T-helper 1 cell treated with Interleukin-12 subunit alpha and Interleukin-12 subunit beta and Interleukin-4 antibody, amounts not matched to agents 30 ng/mL and 1 ng/mL, for 36 hours (primary cell): ENCODE results near the gene ANKRD33. TPM values are rescaled to one million over a fixed set of nuclear protein-coding genes. Genes with fewer than 3 reads are reported as not detected.

Experiments used
- intact Hi-C: fragments of 100-400 bp; cut with micrococcal nuclease; formaldehyde crosslinking; loops from one replicate; pipeline ENCODE4 v1.15.1; 2024
- total RNA-seq: library from RNA; stranded (reverse); gene quantifications from 2 replicates; pipeline ENCODE4 v1.2.3, GENCODE V29; 2022

The ANKRD33 gene, protein sequence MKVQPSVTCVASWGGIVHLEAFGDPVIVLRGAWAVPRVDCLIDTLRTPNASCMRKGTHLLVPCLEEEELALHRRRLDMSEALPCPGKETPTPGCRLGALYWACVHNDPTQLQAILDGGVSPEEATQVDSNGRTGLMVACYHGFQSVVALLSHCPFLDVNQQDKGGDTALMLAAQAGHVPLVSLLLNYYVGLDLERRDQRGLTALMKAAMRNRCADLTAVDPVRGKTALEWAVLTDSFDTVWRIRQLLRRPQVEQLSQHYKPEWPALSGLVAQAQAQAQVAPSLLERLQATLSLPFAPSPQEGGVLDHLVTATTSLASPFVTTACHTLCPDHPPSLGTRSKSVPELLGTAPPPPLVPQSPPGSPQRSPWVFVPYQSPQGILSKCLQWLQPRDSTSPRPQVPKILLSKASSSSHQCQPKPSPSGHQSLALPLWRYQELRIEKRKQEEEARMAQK
- not detected in 2 replicates for total RNA-seq

GRCh38 chr12:51887476-51888315, at the start of gene ANKRD33:
Gene ANKRD33 (plus strand): TSS chr12:51888103. CDS start chr12:51888187, 84 bp downstream.
- intact Hi-C loops = loop anchor here (5.0 kb wide), 1 partner anchor 85 kb away; no protein-coding TSS in a partner anchor

DNA sequence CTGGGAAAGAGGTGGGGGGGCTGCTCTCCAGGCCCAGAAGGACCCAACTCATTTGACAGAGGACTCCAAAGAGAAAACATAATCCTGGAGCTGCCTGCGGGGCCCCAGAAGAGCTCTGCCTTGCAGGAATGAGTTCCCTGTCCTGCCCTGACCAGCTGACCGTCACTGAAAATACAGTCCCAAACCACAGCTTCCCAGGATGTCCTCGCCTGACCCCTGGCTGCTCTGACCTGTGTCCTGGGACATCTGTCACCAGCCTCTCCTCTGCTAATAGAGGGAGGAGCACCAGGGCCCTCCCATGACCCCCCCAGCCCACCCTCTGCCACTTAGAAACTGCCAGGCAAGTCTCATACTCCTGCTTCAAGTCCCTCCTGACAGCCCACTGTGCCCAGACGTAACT, 49.1 kb upstream of the ANKRD33 start:
- intact Hi-C loops = no loop called here

DNA sequence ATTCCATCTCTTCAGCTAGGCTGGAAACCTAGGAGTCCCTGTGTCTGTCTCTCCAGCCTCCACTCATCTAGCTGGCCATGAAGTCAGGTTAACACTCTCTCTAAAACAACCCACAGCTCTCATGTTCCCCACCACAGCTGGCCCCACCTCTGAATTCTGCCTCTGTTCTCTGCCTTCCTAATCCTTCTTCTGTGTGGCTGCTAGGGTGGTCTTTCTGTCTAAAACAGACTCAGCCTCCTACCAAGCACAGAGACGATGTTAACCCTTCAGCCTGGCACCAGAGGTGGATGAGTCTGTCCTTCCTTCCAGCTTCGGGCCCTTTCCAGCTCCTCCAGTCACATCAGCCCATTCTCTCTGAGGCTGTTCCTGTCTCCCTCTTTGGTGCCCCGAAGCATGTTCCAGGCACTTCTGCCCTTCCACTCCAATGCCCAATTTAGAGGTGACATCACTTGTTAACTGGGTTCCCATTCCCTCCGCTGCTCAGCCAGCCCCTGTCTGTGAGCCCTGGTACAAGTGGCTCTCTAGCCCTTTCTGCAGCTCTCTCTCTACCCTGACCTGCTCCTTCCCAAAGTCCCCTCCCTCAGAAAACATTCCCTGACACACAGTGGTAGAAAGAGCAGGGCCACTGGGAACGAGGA, 48.5 kb upstream of the ANKRD33 start:
- intact Hi-C loops = no loop called here

- intact Hi-C loops = no loop called here
Measured at GRCh38 chr12:51840966-51841365, 46.9 kb upstream of the ANKRD33 start.

- intact Hi-C loops = no loop called here
Measured at GRCh38 chr12:51841727-51842126, 46.2 kb upstream of the ANKRD33 start.

DNA sequence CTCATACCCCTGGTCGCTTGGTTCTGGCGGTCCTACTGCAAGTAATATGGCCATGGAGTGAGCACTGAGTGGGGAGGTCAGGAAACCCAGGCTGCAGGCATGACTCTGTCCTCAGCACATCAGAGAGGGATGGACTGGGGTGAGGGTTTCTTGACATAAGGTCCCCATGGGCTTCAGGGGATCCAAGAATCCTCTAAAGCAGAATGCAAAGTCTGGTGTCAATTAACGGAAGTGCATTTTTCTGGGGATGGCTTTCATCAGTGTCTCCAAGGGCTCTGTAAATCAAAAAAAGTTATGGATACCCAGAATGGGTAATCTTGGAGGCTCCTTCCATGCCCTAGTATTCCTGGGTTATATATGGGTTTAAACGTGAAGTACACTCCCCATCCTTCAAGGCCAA, 43.0 kb upstream of the ANKRD33 start:
- intact Hi-C loops = no loop called here

DNA sequence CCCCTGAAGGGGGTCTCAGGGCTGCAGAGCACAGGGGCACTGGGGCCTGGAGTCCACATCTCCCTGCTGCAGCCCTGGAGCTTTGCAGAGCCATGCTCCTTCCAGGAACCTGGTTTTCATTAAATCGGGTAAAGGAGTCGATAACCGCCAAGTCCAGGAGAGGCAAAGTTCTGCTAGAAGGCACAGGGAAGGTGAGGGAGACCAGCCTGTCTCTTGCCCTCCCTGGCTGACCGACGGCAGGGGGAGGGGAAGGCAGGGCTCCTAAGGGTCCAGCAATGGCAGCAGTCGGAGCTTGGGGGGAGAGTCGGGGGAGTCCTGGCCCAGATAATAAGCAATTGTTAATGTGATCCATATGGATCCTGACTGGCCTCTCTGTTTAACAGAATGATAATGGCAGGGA, 42.4 kb upstream of the ANKRD33 start:
- intact Hi-C loops = no loop called here

DNA sequence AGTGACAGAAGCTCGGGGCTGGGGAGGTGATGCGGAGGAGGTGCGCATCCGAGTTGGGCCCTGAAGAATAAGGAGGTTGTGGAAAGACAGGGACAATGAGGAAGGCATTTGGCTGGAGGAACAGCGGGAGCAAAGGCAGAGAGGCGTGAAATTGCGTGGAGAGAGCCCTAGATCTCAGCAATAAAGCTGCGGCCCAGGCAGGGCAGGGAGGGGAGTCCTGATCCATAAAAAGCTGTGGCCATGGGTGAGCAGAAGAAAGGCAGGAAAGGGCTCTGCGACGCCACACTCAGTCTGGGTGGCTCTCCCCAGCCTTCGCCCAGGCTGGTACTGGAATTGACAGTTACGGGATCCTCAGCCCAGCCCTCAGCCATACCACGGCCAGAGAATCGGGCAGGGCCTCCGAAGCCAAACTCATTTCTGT, 41.6 kb upstream of the ANKRD33 start:
- intact Hi-C loops = no loop called here

DNA sequence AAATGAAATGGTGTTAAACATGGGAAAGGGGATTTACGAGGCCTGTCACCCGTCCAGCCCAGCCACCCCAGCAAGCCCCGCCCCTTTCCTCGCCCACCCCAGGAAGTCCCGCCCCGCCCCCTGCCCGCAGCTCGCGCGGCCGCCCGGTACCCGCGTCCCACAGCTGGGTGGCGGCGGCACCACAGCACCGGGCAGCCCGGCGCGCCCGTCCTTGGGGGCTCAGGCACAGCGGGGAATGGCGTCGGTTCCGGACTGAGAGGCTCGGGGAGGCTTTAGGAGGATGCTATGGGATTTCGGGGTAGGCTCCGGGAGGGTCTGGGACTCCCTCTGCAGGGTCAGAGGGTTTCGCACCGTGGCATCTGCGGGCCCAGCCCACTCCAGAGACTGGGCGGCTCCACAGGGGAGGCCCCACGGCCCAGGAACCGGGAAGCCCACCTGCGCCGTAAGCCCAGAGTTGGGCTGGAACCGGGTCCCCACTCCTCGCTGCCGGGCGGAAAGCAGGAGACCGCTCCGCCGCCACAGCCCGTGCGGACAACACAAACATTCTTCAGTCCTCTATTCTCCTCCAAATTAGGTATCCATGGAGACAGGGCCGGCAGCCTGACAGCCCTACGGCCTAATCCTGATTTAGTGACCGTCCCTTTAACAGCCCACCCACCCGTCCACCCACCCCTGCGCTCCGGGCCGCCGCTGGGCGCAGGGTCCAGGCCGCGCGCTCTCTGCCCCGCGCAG, 40.8 kb upstream of the ANKRD33 start:
- intact Hi-C loops = no loop called here

GRCh38 chr12:51847643-51848325, 40.1 kb upstream of the ANKRD33 start:
- intact Hi-C loops = no loop called here

DNA sequence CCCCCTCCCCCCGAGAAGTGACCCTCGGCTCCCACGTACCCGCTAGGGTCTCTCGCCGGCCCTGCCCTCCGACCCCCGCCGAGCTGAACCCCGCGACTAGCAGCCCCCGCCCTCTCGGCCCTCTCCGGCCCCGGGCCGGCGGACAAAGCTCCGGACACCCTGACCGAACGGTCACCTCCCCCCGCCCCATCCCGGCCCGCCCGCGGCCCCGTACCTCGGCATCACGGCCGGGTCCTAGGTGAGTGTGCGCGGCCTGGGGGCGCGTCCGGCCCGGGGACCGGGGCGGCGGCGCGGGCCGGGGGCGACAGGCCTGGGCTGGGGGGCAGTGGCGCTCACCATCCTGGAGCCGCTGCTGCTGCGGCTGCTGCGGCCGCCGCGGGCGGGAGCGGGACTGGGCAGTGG, 39.6 kb upstream of the ANKRD33 start, which contains the start of gene FIGNL2:
Gene FIGNL2 (minus strand): TSS at position 393 of the 402 bp plus-strand sequence. CDS start 26,305 bp downstream, outside the sequence.
- intact Hi-C loops = no loop called here

DNA sequence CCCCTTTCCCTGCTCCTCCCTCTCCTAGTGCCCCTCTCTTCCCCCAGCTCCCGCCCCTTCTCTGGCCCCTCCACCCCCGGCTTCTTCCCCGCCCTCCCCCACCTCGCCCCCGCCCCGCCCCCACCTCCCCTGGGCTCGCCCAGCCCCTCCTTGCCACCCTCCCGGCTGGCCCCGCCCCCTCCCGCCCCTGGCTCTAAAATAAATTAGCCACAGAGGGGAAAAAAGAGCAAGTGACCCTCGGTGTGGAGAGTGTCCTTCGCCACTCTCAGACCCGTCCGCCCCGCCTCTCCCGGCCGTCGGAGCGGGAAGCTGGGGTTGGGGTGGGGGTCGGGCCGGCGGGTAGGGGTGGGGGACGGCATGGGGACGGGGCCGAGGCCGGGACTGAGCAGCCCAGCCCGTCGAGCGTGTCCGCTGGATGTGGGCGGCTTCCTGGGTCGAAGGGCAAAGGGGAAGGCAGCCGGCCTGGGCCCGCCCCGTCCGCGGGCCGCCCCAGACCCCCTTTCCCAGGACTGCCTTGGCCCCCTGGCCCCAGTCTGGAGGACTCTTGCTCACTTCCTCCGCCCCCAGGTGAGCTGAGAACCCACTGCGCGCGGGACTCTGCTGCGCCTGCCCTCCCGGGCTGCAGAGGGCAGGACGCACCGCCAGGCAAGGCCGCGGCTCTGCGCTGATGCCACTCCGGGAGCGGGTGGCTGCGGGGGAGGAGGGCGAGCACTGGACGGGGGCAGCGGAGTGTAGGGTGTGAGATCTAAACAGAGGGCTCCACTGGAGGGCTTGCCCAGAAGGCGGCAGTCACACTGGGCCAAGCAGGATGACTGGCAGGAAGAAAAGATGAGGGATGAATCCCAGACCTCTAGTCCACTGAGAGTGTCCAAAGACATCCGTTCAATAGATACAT, 38.8 kb upstream of the ANKRD33 start:
- intact Hi-C loops = no loop called here

GRCh38 chr12:51850081-51850964, 37.6 kb upstream of the ANKRD33 start:
- intact Hi-C loops = no loop called here

- intact Hi-C loops = no loop called here
Measured at GRCh38 chr12:51850965-51851299, 37.0 kb upstream of the ANKRD33 start.

GRCh38 chr12:51851413-51852124, 36.3 kb upstream of the ANKRD33 start:
- intact Hi-C loops = no loop called here

DNA sequence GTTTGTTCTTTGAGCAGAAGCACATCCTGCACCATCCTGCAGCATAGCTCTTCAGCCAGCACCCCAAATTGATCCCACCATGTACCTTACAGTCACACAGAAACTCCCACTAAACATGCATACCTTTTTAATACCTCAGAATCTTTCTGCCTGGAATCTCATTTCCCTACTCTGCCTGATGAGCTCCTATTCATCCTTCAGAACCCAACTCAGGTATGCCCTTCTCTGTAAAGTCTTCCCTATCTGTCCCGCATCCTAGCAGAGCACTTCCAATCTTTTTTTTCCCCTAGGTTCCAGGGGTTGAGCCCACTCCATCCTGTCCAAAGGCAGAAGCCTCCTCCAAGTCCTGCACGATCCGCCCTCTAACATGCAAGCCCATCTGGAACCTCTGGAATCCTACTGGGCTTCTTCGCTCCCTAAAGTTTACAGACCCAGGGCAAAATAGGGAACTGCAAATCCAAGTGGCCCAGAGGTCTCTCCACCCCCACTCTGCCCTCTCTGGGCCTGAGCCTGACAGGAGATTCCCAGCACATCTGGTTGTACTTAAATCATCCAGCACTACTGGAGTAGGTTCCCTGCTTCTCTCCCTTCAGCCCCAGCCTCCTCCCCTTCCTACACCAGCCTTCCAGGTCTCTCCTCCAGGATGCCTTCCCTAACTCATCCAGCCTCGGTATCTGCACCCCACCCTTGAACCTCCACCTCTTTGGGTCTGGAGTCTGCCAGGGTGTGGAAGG, 35.3 kb upstream of the ANKRD33 start:
- intact Hi-C loops = no loop called here
